HEK293T (cell line): ENCODE measurements around the gene TCFL5.
"Not testable (repeated sequence)": the region's sequence is repeated elsewhere in the genome, so short reads cannot be mapped to it uniquely, and the experiment has no call there.

Experiments used
- CTCF ChIA-PET: fragments of 350-600 bp; formaldehyde crosslinking; extraction: SDS; loops from one replicate; lab custom pipeline; 2021; ENCODE audit warnings: antibody characterized with exemption, inconsistent platforms; lab: Yijun Ruan, JAX
- POLR2A ChIA-PET: fragments of 350-600 bp; formaldehyde crosslinking; extraction: SDS; loops from one replicate; lab custom pipeline; 2020; ENCODE audit warnings: antibody characterized with exemption, inconsistent platforms; lab: Yijun Ruan, JAX
- DNase-seq: peaks from one replicate; pipeline ENCODE4 v3.0.0; 2012; ENCODE audit warnings: mixed read lengths; ENCODE audit errors: extremely low spot score
- ARNT ChIP-seq: fragments of 450-650 bp; IDR thresholded peaks from 2 replicates; pipeline ENCODE4 v1.6.1; 2017; ENCODE audit warnings: mild to moderate bottlenecking
- BHLHE40 ChIP-seq: fragments of 450-650 bp; IDR thresholded peaks from 2 replicates; pipeline ENCODE4 v1.6.1; 2016; ENCODE audit warnings: mild to moderate bottlenecking, moderate library complexity, borderline replicate concordance
- CTBP1 ChIP-seq: fragments of 450-650 bp; IDR thresholded peaks from 2 replicates; pipeline ENCODE4 v1.6.1; 2016; ENCODE audit warnings: borderline replicate concordance
- ELF4 ChIP-seq: fragments of 450-650 bp; IDR thresholded peaks from 2 replicates; pipeline ENCODE4 v1.6.1; 2017; ENCODE audit warnings: antibody characterized with exemption
- FOXA1 ChIP-seq: fragments of 450-650 bp; IDR thresholded peaks from 2 replicates; pipeline ENCODE4 v1.6.1; 2016; ENCODE audit warnings: mild to moderate bottlenecking
- FOXK2 ChIP-seq: fragments of 450-650 bp; IDR thresholded peaks from 2 replicates; pipeline ENCODE4 v1.6.1; 2016; ENCODE audit warnings: mild to moderate bottlenecking
- FOXM1 ChIP-seq: fragments of 450-650 bp; IDR thresholded peaks from 2 replicates; pipeline ENCODE4 v1.6.1; 2017; ENCODE audit warnings: mild to moderate bottlenecking, borderline replicate concordance
- HDGF ChIP-seq: fragments of 450-650 bp; IDR thresholded peaks from 2 replicates; pipeline ENCODE4 v1.6.1; 2017; ENCODE audit warnings: antibody characterized with exemption, borderline replicate concordance
- L3MBTL2 ChIP-seq: fragments of 450-650 bp; conservative IDR thresholded peaks from 2 replicates; pipeline ENCODE4 v1.6.1; 2016; ENCODE audit warnings: mild to moderate bottlenecking
- LEF1 ChIP-seq: fragments of 450-650 bp; IDR thresholded peaks from 2 replicates; pipeline ENCODE4 v1.6.1; 2017; ENCODE audit warnings: mild to moderate bottlenecking, borderline replicate concordance
- NFRKB ChIP-seq: fragments of 450-650 bp; IDR thresholded peaks from 2 replicates; pipeline ENCODE4 v1.6.1; 2016; ENCODE audit warnings: mild to moderate bottlenecking, moderate library complexity
- SP1 ChIP-seq: fragments of 450-650 bp; IDR thresholded peaks from 2 replicates; pipeline ENCODE4 v1.6.1; 2017
- SUZ12 ChIP-seq: fragments of 450-650 bp; IDR thresholded peaks from 2 replicates; pipeline ENCODE4 v1.6.1; 2016; ENCODE audit warnings: mild to moderate bottlenecking
- TARDBP ChIP-seq: fragments of 450-650 bp; IDR thresholded peaks from 2 replicates; pipeline ENCODE4 v1.6.1; 2016
- ZNF384 ChIP-seq: fragments of 450-650 bp; IDR thresholded peaks from 2 replicates; pipeline ENCODE4 v1.6.1; 2016
- TF ChIP-seq, protein P1 (sequence below): fragments of 450-650 bp; IDR thresholded peaks from 2 replicates; pipeline ENCODE4 v1.6.1; 2016

The TCFL5 gene

DNA sequence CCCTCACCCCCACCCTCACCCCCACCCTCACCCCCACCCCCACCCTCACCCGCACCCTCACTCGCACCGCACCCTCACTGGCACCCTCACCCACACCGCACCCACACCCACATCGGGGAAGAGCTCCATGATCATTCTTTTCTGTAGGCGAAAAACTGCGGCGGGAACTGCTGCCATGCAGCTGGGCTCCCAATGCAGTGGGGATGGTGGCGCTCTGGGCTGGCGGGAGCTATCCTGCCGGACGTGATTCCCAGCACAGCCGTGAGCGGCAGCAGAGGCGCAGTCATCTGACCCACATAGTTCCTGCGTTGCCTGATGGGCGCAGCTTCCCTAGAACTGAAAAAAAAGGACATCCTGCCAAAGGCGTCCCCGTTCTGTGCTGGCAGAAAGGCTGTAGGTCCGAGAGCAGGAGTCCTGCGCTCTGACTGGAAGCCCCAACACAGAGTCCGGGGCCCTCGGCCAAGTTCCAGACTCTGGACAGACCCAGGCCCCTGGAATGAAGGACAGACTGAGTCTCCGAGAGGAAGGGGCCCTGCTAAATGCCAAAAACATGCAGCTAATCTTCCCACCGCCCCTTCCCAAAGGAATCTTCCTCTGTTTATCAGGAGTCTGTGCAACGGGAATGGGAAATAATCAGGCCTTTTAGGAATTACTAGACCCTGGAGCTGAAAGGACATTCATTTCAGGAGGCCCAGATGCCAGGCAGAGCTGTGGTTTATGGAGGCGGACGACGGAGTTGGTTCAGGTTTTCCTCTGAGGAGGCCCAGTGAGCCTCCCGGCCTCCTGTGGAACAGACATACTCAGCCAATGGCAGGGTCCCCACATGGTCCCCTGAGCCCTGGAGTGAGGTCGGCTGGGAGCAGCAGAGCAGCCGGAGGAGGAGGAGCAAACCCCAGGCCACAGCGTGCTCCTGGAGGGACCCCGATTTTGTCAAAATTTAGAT is 14.1 kb upstream of the TCFL5 start:
- ChIA-PET CTCF (interaction anchor here (0.7 to 1.3 kb wide), 4 partner anchors 25 to 133 kb away, joined by 3 to 5 read pairs (median 4); no protein-coding TSS in a partner anchor), POLR2A (interaction anchor here (1.1 to 2.1 kb wide), 3 partner anchors 14 to 62 kb away, joined by 3 to 13 read pairs (median 4); partner anchors contain the start of genes GID8 and TCFL5)
- peak; percentile 90 for DNase-seq
- TF ChIP-seq, protein P1, sequence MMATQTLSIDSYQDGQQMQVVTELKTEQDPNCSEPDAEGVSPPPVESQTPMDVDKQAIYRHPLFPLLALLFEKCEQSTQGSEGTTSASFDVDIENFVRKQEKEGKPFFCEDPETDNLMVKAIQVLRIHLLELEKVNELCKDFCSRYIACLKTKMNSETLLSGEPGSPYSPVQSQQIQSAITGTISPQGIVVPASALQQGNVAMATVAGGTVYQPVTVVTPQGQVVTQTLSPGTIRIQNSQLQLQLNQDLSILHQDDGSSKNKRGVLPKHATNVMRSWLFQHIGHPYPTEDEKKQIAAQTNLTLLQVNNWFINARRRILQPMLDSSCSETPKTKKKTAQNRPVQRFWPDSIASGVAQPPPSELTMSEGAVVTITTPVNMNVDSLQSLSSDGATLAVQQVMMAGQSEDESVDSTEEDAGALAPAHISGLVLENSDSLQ: peak; percentile 42; the same call in 1 of the 2 replicates
- no peak for TF ChIP-seq FOXM1
- no peak for TF ChIP-seq CTBP1
- TF ChIP-seq NFRKB: no peak
- no peak for TF ChIP-seq HDGF
- TF ChIP-seq ZNF384: peak; percentile 70
- no peak for TF ChIP-seq SUZ12
- TF ChIP-seq FOXA1: no peak
- no peak for TF ChIP-seq SP1
- TF ChIP-seq L3MBTL2: no peak
- TF ChIP-seq BHLHE40: no peak
- no peak for TF ChIP-seq LEF1
- TF ChIP-seq ELF4: no peak
- TF ChIP-seq FOXK2: no peak
- no peak for TF ChIP-seq TARDBP
- no peak for TF ChIP-seq ARNT

DNA sequence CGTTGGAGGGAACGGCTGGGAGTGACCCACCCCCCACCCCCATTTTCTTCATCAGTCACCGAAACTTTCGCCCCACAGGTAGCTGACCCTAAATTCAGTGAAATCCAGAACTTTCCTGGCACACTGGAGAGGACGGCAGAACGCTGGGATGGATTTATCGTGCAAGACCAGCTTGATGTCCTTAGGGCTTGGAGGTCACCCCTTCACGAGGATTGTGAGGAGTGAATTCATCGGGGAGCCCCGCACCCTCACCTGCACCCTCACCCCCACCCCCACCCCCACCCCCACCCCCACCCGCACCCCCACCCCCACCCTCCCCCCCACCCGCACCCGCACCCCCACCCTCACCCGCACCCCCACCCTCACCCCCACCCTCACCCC is 13.3 kb upstream of the TCFL5 start:
- POLR2A ChIA-PET: interaction anchor here (1.2 to 2.1 kb wide), 2 partner anchors 13 to 63 kb away, joined by 4 to 13 read pairs; partner anchors contain the start of genes GID8 and TCFL5
- TF ChIP-seq NFRKB: no peak
- TF ChIP-seq SP1: no peak
- no peak for TF ChIP-seq TARDBP
- TF ChIP-seq BHLHE40: no peak
- no peak for TF ChIP-seq LEF1
- no peak for TF ChIP-seq L3MBTL2
- TF ChIP-seq ELF4: no peak
- TF ChIP-seq FOXK2: no peak
- no peak for TF ChIP-seq FOXA1
- no peak for TF ChIP-seq HDGF
- no peak for TF ChIP-seq SUZ12
- no peak for TF ChIP-seq ZNF384
- no peak for TF ChIP-seq FOXM1
- TF ChIP-seq ARNT: no peak
- TF ChIP-seq, protein P1: no peak
- no peak for TF ChIP-seq CTBP1
- no peak for DNase-seq
- CTCF ChIA-PET: interaction anchor here (0.7 to 1.3 kb wide), 4 partner anchors 26 to 134 kb away, joined by 3 to 5 read pairs (median 4); no protein-coding TSS in a partner anchor

DNA sequence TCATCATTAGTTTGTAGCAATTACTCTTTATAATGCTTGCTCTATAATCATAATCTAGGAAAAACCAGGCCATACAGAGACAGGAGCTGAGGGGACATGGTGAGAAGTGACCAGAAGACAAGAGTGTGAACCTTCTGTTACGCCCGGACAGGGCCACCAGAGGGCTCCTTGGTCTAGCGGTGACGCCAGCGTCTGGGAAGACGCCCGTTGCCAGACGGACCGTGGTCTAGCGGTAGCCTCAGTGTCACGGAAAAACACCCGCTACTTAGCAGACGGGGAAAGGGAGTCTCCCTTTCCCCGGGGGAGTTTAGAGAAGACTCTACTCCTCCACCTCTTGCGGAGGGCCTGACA is 12.0 kb upstream of the TCFL5 start:
- DNase-seq: not testable (repeated sequence)
- CTCF ChIA-PET: interaction anchor here (0.6 kb wide), 1 partner anchor 24 kb away, joined by 3 read pairs; no protein-coding TSS in a partner anchor

DNA sequence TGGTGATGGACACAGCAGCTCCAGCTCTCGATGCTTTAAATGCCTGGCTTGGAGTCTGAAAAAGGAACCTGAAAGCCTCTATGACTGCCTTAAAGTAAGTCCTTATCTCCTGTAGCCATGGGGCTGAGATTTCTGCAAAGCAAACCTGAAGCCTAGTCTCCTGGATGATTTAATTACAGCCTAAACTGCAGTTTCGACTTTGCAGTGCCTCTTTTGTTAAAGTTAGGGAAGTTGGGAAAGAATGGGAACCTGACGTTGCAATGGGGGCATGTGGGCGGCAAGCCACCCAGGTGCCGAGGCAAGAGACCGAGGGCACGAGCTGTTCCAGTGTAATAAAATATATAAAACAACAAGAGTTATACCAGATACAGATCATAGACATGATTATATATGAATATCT is 11.7 kb upstream of the TCFL5 start:
- POLR2A ChIA-PET: interaction anchor here (1.2 to 1.4 kb wide), 2 partner anchors 11 to 77 kb away, joined by 3 read pairs; partner anchors contain the start of genes MRGBP and TCFL5
- CTCF ChIA-PET: interaction anchor here (0.6 kb wide), 1 partner anchor 24 kb away, joined by 3 read pairs; no protein-coding TSS in a partner anchor
- no peak for TF ChIP-seq ARNT
- TF ChIP-seq L3MBTL2: no peak
- no peak for TF ChIP-seq HDGF
- no peak for TF ChIP-seq LEF1
- no peak for TF ChIP-seq NFRKB
- TF ChIP-seq SP1: no peak
- no peak for DNase-seq

More for the DNA sequence above, 12.0 kb upstream of the TCFL5 start:
- POLR2A ChIA-PET: interaction anchor here (1.2 to 1.4 kb wide), 2 partner anchors 12 to 78 kb away, joined by 3 read pairs; partner anchors contain the start of genes MRGBP and TCFL5

DNA sequence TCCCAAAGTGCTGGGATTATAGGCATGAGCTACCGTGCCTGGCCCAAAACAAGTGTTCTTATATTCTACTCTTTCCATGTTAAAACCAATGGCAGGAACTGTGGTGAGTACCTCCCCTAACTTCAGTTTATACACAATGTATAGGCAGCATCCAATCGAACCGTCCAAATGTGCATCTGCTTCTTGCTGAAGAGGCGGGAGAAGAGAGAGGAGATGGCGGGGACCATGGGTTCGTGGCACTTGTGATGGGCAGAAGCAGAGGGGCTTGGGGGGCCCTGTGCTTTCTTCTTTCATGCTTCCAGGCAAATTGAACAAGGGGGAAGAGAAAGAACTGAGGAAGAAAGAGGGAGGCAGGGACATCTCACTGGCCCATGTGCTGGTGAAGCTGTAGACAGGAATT is 11.2 kb upstream of the TCFL5 start:
- ChIA-PET CTCF (interaction anchor here (0.6 kb wide), 2 partner anchors 25 to 702 kb away, joined by 3 to 4 read pairs; no protein-coding TSS in a partner anchor), POLR2A (interaction anchor here (1.2 to 1.4 kb wide), 2 partner anchors 11 to 77 kb away, joined by 3 read pairs; partner anchors contain the start of genes MRGBP and TCFL5)
- no peak for DNase-seq
- TF ChIP-seq FOXK2: no peak
- TF ChIP-seq SP1: no peak
- TF ChIP-seq BHLHE40: no peak
- no peak for TF ChIP-seq CTBP1
- no peak for TF ChIP-seq LEF1

DNA sequence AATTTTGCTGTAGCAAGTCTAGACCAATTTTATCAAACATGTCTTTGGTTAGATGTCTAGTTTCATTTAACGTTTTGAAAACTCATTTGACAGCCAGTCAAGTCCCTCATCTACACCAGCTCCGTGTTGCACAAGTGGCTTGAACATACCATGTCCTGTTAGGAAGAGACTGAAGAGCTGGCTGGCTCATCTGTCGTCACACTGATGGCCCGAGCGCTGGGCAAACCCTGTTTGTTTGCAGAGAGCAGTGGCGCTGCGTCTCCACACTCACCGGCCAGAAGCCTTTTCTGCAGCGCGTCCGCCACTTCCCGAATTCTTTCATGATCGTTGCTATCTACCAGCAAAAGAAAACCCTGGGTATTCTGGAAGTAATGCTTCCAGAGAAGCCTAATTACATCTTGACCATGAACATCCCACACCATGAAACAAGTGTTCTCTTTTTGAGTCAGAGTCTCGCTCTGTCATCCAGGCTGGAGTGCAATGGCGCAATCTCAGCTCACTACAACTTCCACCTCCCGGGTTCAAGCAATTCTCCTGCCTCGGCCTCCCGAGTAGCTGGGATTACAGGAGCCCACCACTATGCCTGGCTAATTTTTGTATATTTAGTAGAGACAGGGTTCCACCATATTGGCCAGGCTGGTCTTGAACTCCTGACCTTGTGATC is 10.7 kb upstream of the TCFL5 start:
- no peak for DNase-seq
- TF ChIP-seq ARNT (no peak), FOXK2 (no peak), CTBP1 (no peak), LEF1 (no peak), TARDBP (no peak), L3MBTL2 (no peak), ZNF384 (no peak), SUZ12 (no peak), SP1 (no peak), NFRKB (no peak), FOXM1 (no peak), ELF4 (no peak), HDGF (no peak), FOXA1 (no peak), BHLHE40 (no peak)
- TF ChIP-seq, protein P1: no peak
- POLR2A ChIA-PET: interaction anchor here (1.4 kb wide), 1 partner anchor 10 kb away, joined by 3 read pairs; the partner anchor contains the start of gene TCFL5

More for the DNA sequence above, 10.7 kb upstream of the TCFL5 start:
- CTCF ChIA-PET: interaction anchor here (0.6 kb wide), 1 partner anchor 703 kb away, joined by 4 read pairs; no protein-coding TSS in a partner anchor
